Nephron (organoid): ENCODE measurements around the gene MAST1.
A peak's percentile ranks its signal among the peaks of the same experiment; 100 is the strongest.

Source experiments
- H3K27ac Mint-ChIP-seq, 3 experiments: 2 replicates each; pipeline ENCODE4 v1.8.0; 2020; ENCODE audit warnings: mixed read lengths in 3 of 3, mild to moderate bottlenecking in 2 of 3, moderate library complexity in 1 of 3
- H3K27me3 Mint-ChIP-seq: 2 replicates; pipeline ENCODE4 v1.8.0; 2021; ENCODE audit warnings: low read depth, mild to moderate bottlenecking, moderate library complexity, mixed read lengths
- H3K36me3 Mint-ChIP-seq: 2 replicates; pipeline ENCODE4 v1.8.0; 2020; ENCODE audit warnings: low read depth, mixed read lengths
- H3K4me1 Mint-ChIP-seq: 2 replicates; pipeline ENCODE4 v1.8.0; 2020; ENCODE audit warnings: mixed read lengths
- H3K4me3 Mint-ChIP-seq, 3 experiments: 2 replicates each; pipeline ENCODE4 v1.8.0; 2020; ENCODE audit warnings: mild to moderate bottlenecking in 3 of 3, mixed read lengths in 3 of 3, moderate library complexity in 2 of 3
- H3K9me3 Mint-ChIP-seq: 2 replicates; pipeline ENCODE4 v1.8.0; 2020; ENCODE audit warnings: mixed read lengths
- TF ChIP-seq, protein P1 (sequence below), 3 experiments: fragments of 200-600 bp; sonication (generic); IDR thresholded peaks; one replicate each; pipeline ENCODE4 v1.5.0; 2021; ENCODE audit warnings: antibody characterized with exemption in 3 of 3; ENCODE audit not compliant: unreplicated experiment in 3 of 3

The MAST1 gene

DNA sequence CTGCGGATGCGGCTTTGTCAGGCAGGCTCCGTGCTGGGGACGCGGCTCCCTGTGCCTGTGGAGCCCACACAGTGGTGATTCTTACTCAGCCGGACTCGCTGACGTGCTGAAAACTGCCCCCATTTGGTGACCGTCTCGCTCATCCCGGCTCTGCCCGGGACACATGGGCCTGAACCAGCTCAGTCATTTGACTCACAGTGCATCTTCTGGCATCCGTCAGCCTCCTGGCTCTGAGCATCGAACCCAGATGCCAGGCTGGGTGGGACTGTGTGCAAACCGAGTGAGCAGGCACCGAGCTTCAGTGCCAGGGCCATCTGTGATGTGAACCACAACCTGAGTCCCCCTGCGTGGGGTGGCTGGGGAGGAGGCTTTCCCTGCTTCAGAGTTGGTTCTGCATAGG, 58.1 kb downstream of the MAST1 start:
- Mint-ChIP-seq H3K4me1 (no peaks in the 10 kb centered on the region), H3K27ac (no peak overlapping the region), H3K36me3 (peaks cover 8% of the 10 kb centered on the region), H3K4me3 (no peak overlapping the region), H3K27me3 (peaks cover 3% of the 10 kb centered on the region), H3K9me3 (no peaks in the 10 kb centered on the region)
- TF ChIP-seq, protein P1, sequence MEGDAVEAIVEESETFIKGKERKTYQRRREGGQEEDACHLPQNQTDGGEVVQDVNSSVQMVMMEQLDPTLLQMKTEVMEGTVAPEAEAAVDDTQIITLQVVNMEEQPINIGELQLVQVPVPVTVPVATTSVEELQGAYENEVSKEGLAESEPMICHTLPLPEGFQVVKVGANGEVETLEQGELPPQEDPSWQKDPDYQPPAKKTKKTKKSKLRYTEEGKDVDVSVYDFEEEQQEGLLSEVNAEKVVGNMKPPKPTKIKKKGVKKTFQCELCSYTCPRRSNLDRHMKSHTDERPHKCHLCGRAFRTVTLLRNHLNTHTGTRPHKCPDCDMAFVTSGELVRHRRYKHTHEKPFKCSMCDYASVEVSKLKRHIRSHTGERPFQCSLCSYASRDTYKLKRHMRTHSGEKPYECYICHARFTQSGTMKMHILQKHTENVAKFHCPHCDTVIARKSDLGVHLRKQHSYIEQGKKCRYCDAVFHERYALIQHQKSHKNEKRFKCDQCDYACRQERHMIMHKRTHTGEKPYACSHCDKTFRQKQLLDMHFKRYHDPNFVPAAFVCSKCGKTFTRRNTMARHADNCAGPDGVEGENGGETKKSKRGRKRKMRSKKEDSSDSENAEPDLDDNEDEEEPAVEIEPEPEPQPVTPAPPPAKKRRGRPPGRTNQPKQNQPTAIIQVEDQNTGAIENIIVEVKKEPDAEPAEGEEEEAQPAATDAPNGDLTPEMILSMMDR (IDR thresholded peaks at IDR 0.05; ENCODE audit: unreplicated experiment in 3 of 3), result no peak

- Mint-ChIP-seq H3K4me3 (no peak overlapping the region), H3K27me3 (no peaks in the 10 kb centered on the region), H3K27ac (no peak overlapping the region), H3K9me3 (no peaks in the 10 kb centered on the region), H3K36me3 (peaks cover 2% of the 10 kb centered on the region), H3K4me1 (no peaks in the 10 kb centered on the region)
- TF ChIP-seq, protein P1 (IDR thresholded peaks at IDR 0.05; ENCODE audit: unreplicated experiment in 3 of 3), result no peak
These were observed 61.7 kb downstream of the MAST1 start for GRCh38 chr19:12899891-12900518.

GRCh38 chr19:12907166-12907565, 68.9 kb downstream of the MAST1 start:
- no peaks in the 10 kb centered on the region for H3K27me3 Mint-ChIP-seq
- peaks cover 7% of the 10 kb centered on the region for H3K4me1 Mint-ChIP-seq
- H3K9me3 Mint-ChIP-seq, result no peaks in the 10 kb centered on the region

GRCh38 chr19:12912571-12912970, 74.3 kb downstream of the MAST1 start:
- H3K36me3 Mint-ChIP-seq, result no peaks in the 10 kb centered on the region
- H3K27ac Mint-ChIP-seq, result peak overlapping the region; percentile 77 to 99 (median 97)
- no peaks in the 10 kb centered on the region for H3K9me3 Mint-ChIP-seq
- H3K4me1 Mint-ChIP-seq, result peaks cover 28% of the 10 kb centered on the region
- H3K4me3 Mint-ChIP-seq, result peak overlapping the region; percentile 14 to 76 (median 42)
- no peaks in the 10 kb centered on the region for H3K27me3 Mint-ChIP-seq
- TF ChIP-seq, protein P1 (IDR thresholded peaks at IDR 0.05; ENCODE audit: unreplicated experiment in 3 of 3), result no peak

More at GRCh38 chr19:12907166-12907565, 68.9 kb downstream of the MAST1 start:
- TF ChIP-seq, protein P1 (IDR thresholded peaks at IDR 0.05; ENCODE audit: unreplicated experiment in 3 of 3), result no peak
- H3K36me3 Mint-ChIP-seq, result no peaks in the 10 kb centered on the region
- no peak overlapping the region for H3K27ac Mint-ChIP-seq
- no peak overlapping the region for H3K4me3 Mint-ChIP-seq

- Mint-ChIP-seq H3K4me3 (peak overlapping the region; percentile 14 to 76 (median 42)), H3K27ac (peak overlapping the region; percentile 77 to 99 (median 97)), H3K9me3 (no peaks in the 10 kb centered on the region), H3K36me3 (no peaks in the 10 kb centered on the region), H3K4me1 (peaks cover 28% of the 10 kb centered on the region), H3K27me3 (no peaks in the 10 kb centered on the region)
- TF ChIP-seq, protein P1 (IDR thresholded peaks at IDR 0.05; ENCODE audit: unreplicated experiment in 3 of 3), result no peak
These were observed 74.8 kb downstream of the MAST1 start for GRCh38 chr19:12913011-12913561.
